Measurements from ENCODE around the gene CC2D2B. TPM values are rescaled to one million over a fixed set of nuclear protein-coding genes. Genes with fewer than 3 reads are reported as not detected.
"Not testable (repeated sequence)": the region's sequence is repeated elsewhere in the genome, so short reads cannot be mapped to it uniquely, and the experiment has no call there.

Gene CC2D2B
- total RNA-seq, 2 experiments from 2014 or later = 0.31 TPM; not detected in 1

- H3K4me3 Mint-ChIP-seq = no peak overlapping the region
- intact Hi-C loops (cut with micrococcal nuclease) = no loop called here
- no peaks in the 10 kb centered on the region for H3K27me3 Mint-ChIP-seq
- TF ChIP-seq, protein P1, sequence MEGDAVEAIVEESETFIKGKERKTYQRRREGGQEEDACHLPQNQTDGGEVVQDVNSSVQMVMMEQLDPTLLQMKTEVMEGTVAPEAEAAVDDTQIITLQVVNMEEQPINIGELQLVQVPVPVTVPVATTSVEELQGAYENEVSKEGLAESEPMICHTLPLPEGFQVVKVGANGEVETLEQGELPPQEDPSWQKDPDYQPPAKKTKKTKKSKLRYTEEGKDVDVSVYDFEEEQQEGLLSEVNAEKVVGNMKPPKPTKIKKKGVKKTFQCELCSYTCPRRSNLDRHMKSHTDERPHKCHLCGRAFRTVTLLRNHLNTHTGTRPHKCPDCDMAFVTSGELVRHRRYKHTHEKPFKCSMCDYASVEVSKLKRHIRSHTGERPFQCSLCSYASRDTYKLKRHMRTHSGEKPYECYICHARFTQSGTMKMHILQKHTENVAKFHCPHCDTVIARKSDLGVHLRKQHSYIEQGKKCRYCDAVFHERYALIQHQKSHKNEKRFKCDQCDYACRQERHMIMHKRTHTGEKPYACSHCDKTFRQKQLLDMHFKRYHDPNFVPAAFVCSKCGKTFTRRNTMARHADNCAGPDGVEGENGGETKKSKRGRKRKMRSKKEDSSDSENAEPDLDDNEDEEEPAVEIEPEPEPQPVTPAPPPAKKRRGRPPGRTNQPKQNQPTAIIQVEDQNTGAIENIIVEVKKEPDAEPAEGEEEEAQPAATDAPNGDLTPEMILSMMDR (IDR thresholded peaks at IDR 0.05) = no peak
- peaks cover 3% of the 10 kb centered on the region for H3K36me3 Mint-ChIP-seq (ENCODE audit: low read depth)
- H3K9me3 Mint-ChIP-seq = peaks cover 4% of the 10 kb centered on the region
- DNase-seq (no peak), ATAC-seq (no peak)
- ChIA-PET POLR2A (no interaction called here), CTCF (no interaction called here)
- H3K4me1 Mint-ChIP-seq (ENCODE audit: low read depth) = peaks cover 17% of the 10 kb centered on the region
- no peak overlapping the region for H3K27ac Mint-ChIP-seq
These were observed 57.0 kb downstream of the CC2D2B start for GRCh38 chr10:95964756-95965155.

GRCh38 chr10:95976362-95977229 lies 68.8 kb downstream of the CC2D2B start:
- no peaks in the 10 kb centered on the region for H3K27me3 Mint-ChIP-seq
- ChIA-PET CTCF (no interaction called here), POLR2A (no interaction called here)
- intact Hi-C loops (cut with micrococcal nuclease) = no loop called here
- TF ChIP-seq, protein P1 (IDR thresholded peaks at IDR 0.05) = no peak
- ATAC-seq (no peak), DNase-seq (no peak)
- no peak overlapping the region for H3K4me3 Mint-ChIP-seq
- H3K27ac Mint-ChIP-seq = no peak overlapping the region
- H3K9me3 Mint-ChIP-seq = no peaks in the 10 kb centered on the region
- H3K36me3 Mint-ChIP-seq (ENCODE audit: low read depth) = no peaks in the 10 kb centered on the region
- H3K4me1 Mint-ChIP-seq (ENCODE audit: low read depth) = no peaks in the 10 kb centered on the region

- Mint-ChIP-seq H3K27ac (no peak overlapping the region), H3K9me3 (no peaks in the 10 kb centered on the region), H3K27me3 (no peaks in the 10 kb centered on the region), H3K4me3 (no peak overlapping the region), H3K4me1 (ENCODE audit: low read depth) (no peaks in the 10 kb centered on the region), H3K36me3 (ENCODE audit: low read depth) (no peaks in the 10 kb centered on the region)
- DNase-seq (no peak), ATAC-seq (no peak)
- ChIA-PET POLR2A (no interaction called here), CTCF (no interaction called here)
- TF ChIP-seq, protein P1 (IDR thresholded peaks at IDR 0.05) = no peak
- intact Hi-C loops (cut with micrococcal nuclease) = no loop called here
These were observed 74.4 kb downstream of the CC2D2B start for GRCh38 chr10:95982200-95982599.

DNA sequence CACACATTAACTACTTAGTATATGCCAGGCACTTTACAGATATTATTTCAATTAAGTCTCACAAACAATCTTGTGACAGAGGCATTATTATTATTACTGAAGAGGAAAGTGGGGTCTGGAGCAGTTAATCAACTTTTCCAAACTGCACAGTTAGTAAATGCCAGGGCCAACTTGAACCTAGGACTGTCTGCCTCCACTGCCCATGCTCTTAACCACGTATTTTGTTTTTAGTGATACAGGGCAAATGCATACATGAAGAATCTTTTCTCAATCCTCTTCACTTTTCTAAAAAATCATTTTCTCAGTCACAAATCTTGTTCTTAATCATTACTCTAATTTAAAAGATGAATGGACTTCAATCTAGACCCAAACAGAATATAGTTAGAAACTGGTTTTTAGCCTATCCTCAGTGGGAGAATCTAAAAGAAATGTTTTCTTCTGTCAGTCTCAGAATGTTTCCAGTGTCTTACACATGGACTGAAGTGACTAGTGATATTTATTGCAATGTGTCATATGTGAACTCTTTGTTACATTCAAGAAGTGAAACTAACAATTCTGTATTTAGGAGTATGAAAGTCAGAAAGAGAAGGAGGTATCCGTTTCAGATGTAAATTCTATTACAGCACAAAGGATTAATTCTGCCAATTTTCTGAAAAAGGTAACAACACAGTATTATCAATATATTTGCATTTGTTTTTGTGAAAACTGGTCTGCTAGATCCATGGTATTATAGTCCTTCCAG lies 80.1 kb downstream of the CC2D2B start:
- no peaks in the 10 kb centered on the region for H3K9me3 Mint-ChIP-seq
- TF ChIP-seq, protein P1 (IDR thresholded peaks at IDR 0.05) = no peak
- no peaks in the 10 kb centered on the region for H3K27me3 Mint-ChIP-seq
- CTCF ChIA-PET = interaction anchor here (1.8 kb wide), 1 partner anchor 29 kb away, joined by 6 read pairs; no protein-coding TSS in a partner anchor
- DNase-seq = no peak
- intact Hi-C loops (cut with micrococcal nuclease) = no loop called here
- H3K4me3 Mint-ChIP-seq = no peak overlapping the region
- no peaks in the 10 kb centered on the region for H3K4me1 Mint-ChIP-seq (ENCODE audit: low read depth)
- POLR2A ChIA-PET = no interaction called here
- H3K36me3 Mint-ChIP-seq (ENCODE audit: low read depth) = no peaks in the 10 kb centered on the region
- H3K27ac Mint-ChIP-seq = no peak overlapping the region
- no peak for ATAC-seq

DNA sequence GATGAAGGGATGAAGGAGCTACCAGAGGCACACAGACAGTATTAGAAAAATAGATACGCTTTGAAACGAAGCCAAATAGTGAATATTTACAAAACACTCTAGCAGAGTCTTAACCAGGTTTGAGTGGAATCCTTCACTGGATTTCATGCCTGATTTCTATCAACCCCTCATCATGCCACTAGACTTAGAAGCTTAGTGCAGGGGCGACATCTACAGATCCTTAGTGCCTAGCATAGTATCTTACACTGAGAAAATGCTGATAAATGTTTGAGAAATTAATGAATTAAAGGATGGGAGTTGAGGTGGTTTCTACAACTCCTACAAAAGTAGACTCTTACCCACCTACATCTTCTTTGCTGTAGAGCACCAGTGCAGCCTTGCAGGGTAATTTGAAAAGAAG lies 80.9 kb downstream of the CC2D2B start:
- POLR2A ChIA-PET = no interaction called here
- CTCF ChIA-PET = interaction anchor here (1.8 kb wide), 1 partner anchor 28 kb away, joined by 6 read pairs; no protein-coding TSS in a partner anchor
- ATAC-seq = no peak
- H3K27me3 Mint-ChIP-seq = no peaks in the 10 kb centered on the region
- intact Hi-C loops (cut with micrococcal nuclease) = no loop called here
- no peak for DNase-seq
- no peaks in the 10 kb centered on the region for H3K9me3 Mint-ChIP-seq
- TF ChIP-seq, protein P1 (IDR thresholded peaks at IDR 0.05) = no peak
- H3K4me3 Mint-ChIP-seq = no peak overlapping the region
- no peaks in the 10 kb centered on the region for H3K36me3 Mint-ChIP-seq (ENCODE audit: low read depth)
- no peak overlapping the region for H3K27ac Mint-ChIP-seq
- H3K4me1 Mint-ChIP-seq (ENCODE audit: low read depth) = no peaks in the 10 kb centered on the region

DNA sequence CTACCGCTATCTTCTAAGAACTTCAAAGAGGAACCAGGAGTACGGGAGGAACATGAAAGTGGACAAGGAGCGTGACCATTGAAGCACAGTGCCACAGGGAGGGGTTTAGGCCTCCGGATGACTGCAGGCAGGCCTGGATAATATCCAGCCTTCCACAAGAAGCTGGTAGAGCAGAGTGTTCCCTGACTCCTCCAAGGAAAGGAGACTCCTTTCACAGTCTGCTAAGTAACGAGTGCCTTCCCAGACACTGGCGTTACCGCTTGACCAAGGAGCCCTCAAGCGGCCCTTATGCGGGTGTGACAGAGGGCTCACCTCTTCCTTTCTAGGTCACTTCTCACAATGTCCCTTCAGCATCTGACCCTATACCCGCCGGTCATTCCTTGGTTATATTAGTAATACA lies 86.6 kb downstream of the CC2D2B start:
- ATAC-seq; H3K4me3 Mint-ChIP-seq; H3K9me3 Mint-ChIP-seq; POLR2A ChIA-PET; CTCF ChIA-PET; intact Hi-C loops (cut with micrococcal nuclease); H3K36me3 Mint-ChIP-seq (ENCODE audit: low read depth); DNase-seq; H3K27ac Mint-ChIP-seq; H3K27me3 Mint-ChIP-seq; H3K4me1 Mint-ChIP-seq (ENCODE audit: low read depth): not testable (repeated sequence)

All from activated CD8-positive, alpha-beta T cell treated with anti-CD3 and anti-CD28 coated beads for 36 hours (primary cell).